C1 segment of cervical spinal cord (tissue), 14 donors: ENCODE measurements around the gene INAVA.
"Not testable (repeated sequence)": the region's sequence is repeated elsewhere in the genome, so short reads cannot be mapped to it uniquely, and the experiment has no call there.

Experiments
- DNase-seq, 14 donors: peaks; one replicate each; lab custom pipeline; 2025; lab: John Stamatoyannopoulos, UW

INAVA gene

DNA sequence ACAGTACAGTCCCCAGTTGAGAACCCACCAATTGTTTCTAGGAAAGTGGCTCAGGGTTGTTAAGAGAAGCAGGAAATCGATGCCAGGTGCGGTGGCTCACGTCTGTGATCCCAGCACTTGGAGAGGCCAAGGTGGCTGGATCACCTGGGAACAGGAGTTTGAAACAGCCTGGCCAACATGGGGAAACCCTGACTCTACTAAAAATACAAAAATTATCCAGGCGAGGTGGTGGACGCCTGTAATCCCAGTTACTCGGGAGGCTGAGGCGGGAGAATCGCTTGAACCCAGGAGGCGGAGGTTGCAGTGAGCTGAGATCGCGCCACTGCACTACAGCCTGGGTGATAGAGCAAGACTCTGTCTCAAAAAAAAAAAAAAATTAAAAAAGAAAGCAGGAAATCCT, 67.5 kb downstream of the INAVA start:
- not testable (repeated sequence) for DNase-seq

DNA sequence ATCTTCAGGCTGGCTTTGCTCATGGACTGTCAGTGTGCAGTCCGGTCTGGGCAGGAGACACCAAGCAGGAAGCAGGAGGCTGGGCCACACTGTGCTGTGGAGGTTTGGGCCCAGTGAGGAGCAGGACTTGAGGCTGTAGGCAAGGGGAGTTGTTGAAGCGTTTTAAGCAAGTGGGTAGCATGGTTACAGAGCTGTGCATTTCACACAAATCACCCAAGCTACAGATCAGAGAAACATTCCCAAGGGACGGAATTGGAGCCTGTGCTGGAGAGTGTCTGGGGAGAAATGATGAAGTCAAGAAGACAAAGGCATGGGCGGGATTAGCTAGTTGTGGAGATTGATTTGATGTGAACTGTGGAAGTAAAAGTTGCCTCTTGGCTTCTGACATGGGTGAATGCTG, 67.9 kb downstream of the INAVA start:
- no peak for DNase-seq

DNA sequence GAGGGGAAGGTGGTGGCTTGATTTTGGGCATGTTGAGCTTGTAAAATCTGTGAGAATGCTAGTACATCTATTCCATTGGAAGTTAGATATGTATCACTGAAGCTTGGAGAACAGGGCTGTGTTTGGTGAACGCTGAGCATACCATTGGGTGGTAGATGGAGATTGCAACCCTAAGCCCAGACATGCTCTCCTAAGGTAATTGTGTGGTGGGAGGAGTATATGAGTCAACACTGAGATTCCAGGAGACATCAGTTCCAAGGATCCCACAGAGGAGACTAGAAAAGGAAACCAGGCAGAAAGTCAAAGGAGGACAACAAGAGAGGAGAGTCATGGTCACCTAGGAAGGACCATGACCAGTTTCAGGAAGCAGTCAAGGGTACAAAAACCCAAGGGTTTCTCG, 68.4 kb downstream of the INAVA start:
- DNase-seq = no peak

DNA sequence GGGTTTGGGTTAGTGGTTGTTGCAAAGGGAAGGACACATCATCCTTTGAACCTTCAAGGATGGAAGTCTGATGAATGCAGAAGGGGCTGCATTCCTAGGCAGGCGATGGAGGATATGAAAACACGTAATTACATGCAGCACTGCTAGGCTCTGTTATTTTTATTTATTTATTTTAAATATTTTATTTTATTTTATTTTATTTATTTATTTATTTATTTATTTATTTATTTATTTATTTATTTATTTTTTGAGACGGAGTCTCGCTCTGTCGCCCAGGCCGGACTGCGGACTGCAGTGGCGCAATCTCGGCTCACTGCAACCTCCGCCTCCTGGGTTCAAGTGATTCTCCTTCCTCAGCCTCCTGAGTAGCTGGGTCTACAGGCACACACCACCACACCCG, 69.2 kb downstream of the INAVA start:
- DNase-seq = not testable (repeated sequence)
